ENCODE results near the gene LSMEM2. TPM values are rescaled to one million over a fixed set of nuclear protein-coding genes. Genes with fewer than 3 reads are reported as not detected.

LSMEM2 gene
- total RNA-seq, 1 donor from 2014 or later: 0.18 TPM

- peak within 1 kb of the TSS; percentile 96 for H3K4me3 Mint-ChIP-seq (ENCODE audit: unreplicated experiment)
- TF ChIP-seq CTCF (IDR thresholded peaks at IDR 0.05; ENCODE audit: unreplicated experiment): no peak
- peaks cover 12% of the 10 kb centered on the region for H3K4me1 Mint-ChIP-seq (ENCODE audit: unreplicated experiment)
- H3K36me3 Mint-ChIP-seq (ENCODE audit: low read depth, unreplicated experiment): no peaks in the 10 kb centered on the region
- H3K9me3 Mint-ChIP-seq (ENCODE audit: unreplicated experiment): no peaks in the 10 kb centered on the region
- peak within 1 kb of the TSS; percentile 72 for H3K27ac Mint-ChIP-seq (ENCODE audit: unreplicated experiment)
- DNase-seq (ENCODE audit: low spot score): peak; percentile 97
- H3K27me3 Mint-ChIP-seq (ENCODE audit: unreplicated experiment): peaks cover 4% of the 10 kb centered on the region
Measured at GRCh38 chr3:50298836-50299637, 20.1 kb downstream of the LSMEM2 start, which contains the start of the genes HYAL3 and NAA80. Gene HYAL3, minus strand, starts transcription at chr3:50299405. Its CDS starts 3,803 bp downstream, at chr3:50295602. Gene NAA80, minus strand, starts transcription at chr3:50299405. Its CDS starts 1,942 bp downstream, at chr3:50297463.

GRCh38 chr3:50299638-50299928 lies 20.7 kb downstream of the LSMEM2 start:
- no peak for DNase-seq (ENCODE audit: low spot score)
- H3K4me3 Mint-ChIP-seq (ENCODE audit: unreplicated experiment): peak overlapping the region; percentile 96
- H3K9me3 Mint-ChIP-seq (ENCODE audit: unreplicated experiment): no peaks in the 10 kb centered on the region
- no peak for TF ChIP-seq CTCF (IDR thresholded peaks at IDR 0.05; ENCODE audit: unreplicated experiment)
- peaks cover 4% of the 10 kb centered on the region for H3K27me3 Mint-ChIP-seq (ENCODE audit: unreplicated experiment)
- peaks cover 12% of the 10 kb centered on the region for H3K4me1 Mint-ChIP-seq (ENCODE audit: unreplicated experiment)
- H3K36me3 Mint-ChIP-seq (ENCODE audit: low read depth, unreplicated experiment): no peaks in the 10 kb centered on the region
- H3K27ac Mint-ChIP-seq (ENCODE audit: unreplicated experiment): peak overlapping the region; percentile 70

GRCh38 chr3:50299929-50300680 lies 21.2 kb downstream of the LSMEM2 start:
- H3K9me3 Mint-ChIP-seq (ENCODE audit: unreplicated experiment): no peaks in the 10 kb centered on the region
- H3K36me3 Mint-ChIP-seq (ENCODE audit: low read depth, unreplicated experiment): no peaks in the 10 kb centered on the region
- H3K27me3 Mint-ChIP-seq (ENCODE audit: unreplicated experiment): peaks cover 4% of the 10 kb centered on the region
- peak overlapping the region; percentile 96 for H3K4me3 Mint-ChIP-seq (ENCODE audit: unreplicated experiment)
- peaks cover 12% of the 10 kb centered on the region for H3K4me1 Mint-ChIP-seq (ENCODE audit: unreplicated experiment)
- peak overlapping the region; percentile 70 for H3K27ac Mint-ChIP-seq (ENCODE audit: unreplicated experiment)
- no peak for DNase-seq (ENCODE audit: low spot score)
- TF ChIP-seq CTCF (IDR thresholded peaks at IDR 0.05; ENCODE audit: unreplicated experiment): no peak

- Mint-ChIP-seq H3K4me3 (ENCODE audit: unreplicated experiment) (peak overlapping the region; percentile 96), H3K27me3 (ENCODE audit: unreplicated experiment) (peaks cover 5% of the 10 kb centered on the region), H3K36me3 (ENCODE audit: low read depth, unreplicated experiment) (no peaks in the 10 kb centered on the region), H3K27ac (ENCODE audit: unreplicated experiment) (peak overlapping the region; percentile 70), H3K4me1 (ENCODE audit: unreplicated experiment) (peaks cover 12% of the 10 kb centered on the region), H3K9me3 (ENCODE audit: unreplicated experiment) (no peaks in the 10 kb centered on the region)
- no peak for TF ChIP-seq CTCF (IDR thresholded peaks at IDR 0.05; ENCODE audit: unreplicated experiment)
- no peak for DNase-seq (ENCODE audit: low spot score)
Measured at GRCh38 chr3:50300681-50301254, 21.9 kb downstream of the LSMEM2 start.

Measured in endothelial cell (in vitro differentiated cells).